ENCODE measurements around the gene MIEN1.

Gene MIEN1

GRCh38 chr17:39703913-39704312 lies 26.4 kb downstream of the MIEN1 start:
- H3K36me3 ChIP-seq: peaks cover 3% of the 10 kb centered on the region; the same call in 1 of the 2 replicates
- no peak for TF ChIP-seq CTCF (IDR thresholded peaks at IDR 0.05; ENCODE audit: low read depth, low read length)
- no peaks in the 10 kb centered on the region for H3K9me3 ChIP-seq (ENCODE audit: severe bottlenecking)
- no peak overlapping the region for H3K27ac ChIP-seq
- no peaks in the 10 kb centered on the region for H3K27me3 ChIP-seq (ENCODE audit: insufficient read depth, low read depth, severe bottlenecking)
- DNase-seq: no peak
- no peak overlapping the region for H3K4me3 ChIP-seq (ENCODE audit: low read depth, low read length)

GRCh38 chr17:39702901-39703893 lies 27.1 kb downstream of the MIEN1 start:
- Histone ChIP-seq H3K36me3 (peaks cover 3% of the 10 kb centered on the region; the same call in 1 of the 2 replicates), H3K4me3 (ENCODE audit: low read depth, low read length) (no peak overlapping the region), H3K27me3 (ENCODE audit: insufficient read depth, low read depth, severe bottlenecking) (no peaks in the 10 kb centered on the region), H3K9me3 (ENCODE audit: severe bottlenecking) (no peaks in the 10 kb centered on the region), H3K27ac (peak overlapping the region; percentile 41)
- TF ChIP-seq CTCF (IDR thresholded peaks at IDR 0.05; ENCODE audit: low read depth, low read length): no peak
- no peak for DNase-seq

DNA sequence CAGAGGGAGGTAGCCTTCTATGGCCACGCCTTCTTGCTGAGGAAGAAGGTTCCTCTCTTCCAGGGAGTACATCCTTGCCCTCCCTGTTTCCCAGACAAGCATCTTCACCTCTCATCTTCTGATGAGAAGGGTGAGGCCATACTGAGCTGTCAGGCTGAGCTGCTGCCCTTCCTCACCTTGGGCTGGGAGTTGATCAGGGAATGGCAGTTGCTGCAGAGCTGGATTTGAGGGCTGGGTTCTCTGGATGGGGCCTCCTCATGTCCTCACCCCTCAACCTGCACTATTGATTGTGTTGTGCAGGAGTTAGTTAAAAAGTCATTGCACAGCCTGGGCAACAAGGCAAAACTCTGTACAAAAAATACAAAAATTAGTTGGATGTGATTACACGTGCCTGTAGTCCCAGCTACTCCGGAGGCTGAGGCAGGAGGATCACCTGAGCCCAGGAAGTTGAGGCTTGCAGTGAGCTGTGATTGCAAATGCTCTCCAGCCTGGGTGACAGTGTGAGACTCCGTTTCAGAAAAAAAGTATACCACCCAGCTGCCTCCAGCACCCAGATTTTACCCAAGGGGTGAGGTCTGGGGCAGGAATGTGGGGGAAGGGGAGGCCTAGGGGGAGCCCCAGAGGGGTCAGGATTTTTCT lies 28.4 kb downstream of the MIEN1 start:
- no peaks in the 10 kb centered on the region for H3K36me3 ChIP-seq
- TF ChIP-seq CTCF (IDR thresholded peaks at IDR 0.05; ENCODE audit: low read depth, low read length): no peak
- H3K27ac ChIP-seq: no peak overlapping the region
- no peaks in the 10 kb centered on the region for H3K9me3 ChIP-seq (ENCODE audit: severe bottlenecking)
- no peak for DNase-seq
- no peak overlapping the region for H3K4me3 ChIP-seq (ENCODE audit: low read depth, low read length)
- H3K27me3 ChIP-seq (ENCODE audit: insufficient read depth, low read depth, severe bottlenecking): no peaks in the 10 kb centered on the region

DNA sequence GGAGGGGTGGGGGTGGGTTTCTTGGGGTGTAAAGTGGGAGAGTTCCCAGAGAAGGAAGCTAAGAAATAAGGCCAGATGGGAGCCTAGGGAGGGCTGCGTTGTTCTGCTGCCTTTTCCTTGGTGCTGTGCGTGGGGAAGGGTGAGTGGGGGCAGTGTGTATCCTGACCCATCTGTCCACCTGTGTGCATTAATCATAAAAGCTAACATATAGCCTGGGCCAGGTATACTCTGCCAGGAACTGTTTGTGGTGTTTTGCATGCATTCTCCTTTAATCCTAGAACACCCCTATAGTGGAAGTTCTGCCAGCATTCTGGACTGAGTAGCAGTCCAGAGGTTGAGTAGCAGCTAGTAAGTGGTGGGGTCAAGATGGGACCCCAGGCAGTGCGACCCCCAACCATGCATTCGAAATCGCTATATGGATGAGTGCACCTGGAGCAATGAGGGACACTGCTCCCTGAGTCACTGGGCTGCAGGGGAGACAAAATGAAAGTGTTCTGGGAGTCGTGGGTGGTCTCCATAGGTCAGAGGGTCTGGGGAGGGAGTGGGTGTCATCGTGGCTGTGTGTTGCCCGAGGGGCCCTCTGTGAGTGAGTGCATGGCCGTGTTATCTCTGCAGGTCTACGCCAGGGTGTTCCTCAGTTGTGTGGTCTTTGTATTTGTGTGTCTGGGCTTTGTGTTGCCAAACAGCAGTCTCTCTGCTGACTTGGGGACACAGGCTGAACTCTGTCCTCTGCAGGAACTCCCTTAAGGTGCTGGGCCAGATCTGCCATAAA lies 29.1 kb downstream of the MIEN1 start:
- TF ChIP-seq CTCF (IDR thresholded peaks at IDR 0.05; ENCODE audit: low read depth, low read length): no peak
- no peaks in the 10 kb centered on the region for H3K9me3 ChIP-seq (ENCODE audit: severe bottlenecking)
- no peaks in the 10 kb centered on the region for H3K27me3 ChIP-seq (ENCODE audit: insufficient read depth, low read depth, severe bottlenecking)
- H3K36me3 ChIP-seq: no peaks in the 10 kb centered on the region
- H3K27ac ChIP-seq: 0 out of 2 replicates have a peak overlapping the region, but pooled peaks have one; percentile 33
- no peak overlapping the region for H3K4me3 ChIP-seq (ENCODE audit: low read depth, low read length)
- DNase-seq: no peak

- Histone ChIP-seq H3K9me3 (ENCODE audit: severe bottlenecking) (no peaks in the 10 kb centered on the region), H3K4me3 (ENCODE audit: low read depth, low read length) (no peak overlapping the region), H3K36me3 (peaks cover 2% of the 10 kb centered on the region; the same call in 1 of the 2 replicates), H3K27ac (0 out of 2 replicates have a peak overlapping the region, but pooled peaks have one; percentile 33), H3K27me3 (ENCODE audit: insufficient read depth, low read depth, severe bottlenecking) (no peaks in the 10 kb centered on the region)
- no peak for TF ChIP-seq CTCF (IDR thresholded peaks at IDR 0.05; ENCODE audit: low read depth, low read length)
- no peak for DNase-seq
These were observed 30.0 kb downstream of the MIEN1 start for GRCh38 chr17:39700148-39700987.
